ENCODE measurements around the gene TESPA1. TPM values are rescaled to one million over a fixed set of nuclear protein-coding genes. Genes with fewer than 3 reads are reported as not detected.
"Not testable (repeated sequence)": the region's sequence is repeated elsewhere in the genome, so short reads cannot be mapped to it uniquely, and the experiment has no call there.

TESPA1 gene
- total RNA-seq, 2 experiments from 2014 or later: 111 to 112 TPM

DNA sequence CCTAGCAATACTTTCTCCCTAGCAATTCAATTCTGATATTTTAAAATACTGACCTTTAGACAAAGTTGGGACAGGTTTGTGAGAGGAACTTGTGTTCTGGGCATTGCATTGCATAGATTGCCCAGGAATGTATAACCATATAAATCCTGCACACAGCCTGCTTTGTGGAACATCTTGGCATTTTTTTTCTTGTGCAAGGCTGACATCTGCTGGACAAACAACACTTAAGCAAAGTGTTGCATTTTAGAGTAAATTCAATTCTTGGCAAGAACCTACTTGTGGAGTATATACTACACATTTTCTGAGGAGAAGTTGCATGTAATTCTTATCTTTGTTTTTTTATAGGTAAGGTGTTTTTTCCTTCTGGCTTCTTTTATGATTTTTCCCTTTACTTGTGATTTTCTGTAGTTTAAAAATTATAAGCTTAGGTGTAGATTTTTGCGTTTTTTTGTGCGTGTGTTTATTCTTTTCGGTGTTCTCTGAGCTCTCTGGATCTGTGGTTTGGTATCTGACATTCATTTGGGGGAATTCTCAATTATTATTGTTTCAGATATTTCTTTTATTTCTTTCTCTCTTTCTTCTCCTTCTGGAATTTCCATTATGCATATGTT is 26.4 kb downstream of the TESPA1 start:
- CTCF ChIA-PET: interaction anchor here (0.6 to 6.4 kb wide), 18 partner anchors 11 to 256 kb away, joined by 3 to 73 read pairs (median 6); partner anchors contain the start of gene MUCL1
- no peaks in the 10 kb centered on the region for H3K9me3 Mint-ChIP-seq
- peak; percentile 49 for DNase-seq
- POLR2A ChIA-PET: interaction anchor here (0.8 to 4.4 kb wide), 5 partner anchors 21 to 208 kb away, joined by 3 to 24 read pairs (median 3); partner anchors contain the start of gene TESPA1
- peaks cover 73% of the 10 kb centered on the region for H3K4me1 Mint-ChIP-seq
- H3K4me3 Mint-ChIP-seq: no peak overlapping the region
- no peak overlapping the region for H3K27ac Mint-ChIP-seq
- H3K27me3 Mint-ChIP-seq: no peaks in the 10 kb centered on the region
- H3K36me3 Mint-ChIP-seq (ENCODE audit: low read depth): peaks cover 93% of the 10 kb centered on the region

GRCh38 chr12:54956818-54957641 is 27.5 kb downstream of the TESPA1 start:
- Mint-ChIP-seq H3K27me3 (no peaks in the 10 kb centered on the region), H3K4me1 (peaks cover 70% of the 10 kb centered on the region), H3K36me3 (ENCODE audit: low read depth) (peaks cover 93% of the 10 kb centered on the region), H3K27ac (peak overlapping the region; percentile 8), H3K4me3 (no peak overlapping the region), H3K9me3 (no peaks in the 10 kb centered on the region)
- no peak for DNase-seq
- ChIA-PET POLR2A (interaction anchor here (0.7 to 1.8 kb wide), 5 partner anchors 13 to 103 kb away, joined by 3 to 7 read pairs (median 3); partner anchors contain the start of genes MUCL1 and TESPA1), CTCF (interaction anchor here (0.6 to 6.4 kb wide), 11 partner anchors 22 to 298 kb away, joined by 3 to 73 read pairs (median 12); partner anchors contain the start of gene MUCL1)

GRCh38 chr12:54956322-54956721 is 28.2 kb downstream of the TESPA1 start:
- no peak for DNase-seq
- H3K27ac Mint-ChIP-seq: peak overlapping the region; percentile 8
- peaks cover under 1% of the 10 kb centered on the region for H3K9me3 Mint-ChIP-seq
- H3K4me1 Mint-ChIP-seq: peaks cover 67% of the 10 kb centered on the region
- ChIA-PET CTCF (interaction anchor here (0.6 to 6.4 kb wide), 9 partner anchors 21 to 297 kb away, joined by 3 to 73 read pairs (median 15); partner anchors contain the start of gene MUCL1), POLR2A (interaction anchor here (1.3 to 1.8 kb wide), 3 partner anchors 24 to 102 kb away, joined by 3 to 7 read pairs (median 6); partner anchors contain the start of genes MUCL1 and TESPA1)
- no peak overlapping the region for H3K4me3 Mint-ChIP-seq
- H3K36me3 Mint-ChIP-seq (ENCODE audit: low read depth): peaks cover 92% of the 10 kb centered on the region
- H3K27me3 Mint-ChIP-seq: no peaks in the 10 kb centered on the region

DNA sequence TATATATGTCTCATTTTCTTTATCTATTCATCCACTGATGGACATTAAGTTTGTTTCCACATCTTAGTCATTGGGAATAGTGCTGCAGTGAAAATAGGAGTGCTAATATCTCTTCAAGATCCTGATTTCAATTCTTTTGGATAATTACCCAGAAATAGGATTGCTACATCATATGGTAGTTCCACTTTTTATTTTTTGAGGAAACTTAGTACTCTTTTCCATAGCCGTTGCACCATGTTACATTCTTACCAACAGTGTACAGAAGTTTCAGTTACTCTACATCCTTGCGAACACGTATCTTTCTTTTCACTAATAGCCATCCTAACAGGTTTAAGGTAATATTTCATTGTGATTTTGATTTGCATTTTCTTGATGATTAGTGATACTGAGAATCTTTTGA is 29.8 kb downstream of the TESPA1 start:
- H3K27ac Mint-ChIP-seq: peak overlapping the region; percentile 9
- no peak overlapping the region for H3K4me3 Mint-ChIP-seq
- ChIA-PET POLR2A (no interaction called here), CTCF (no interaction called here)
- no peak for DNase-seq
- peaks cover 3% of the 10 kb centered on the region for H3K9me3 Mint-ChIP-seq
- no peaks in the 10 kb centered on the region for H3K27me3 Mint-ChIP-seq
- peaks cover 67% of the 10 kb centered on the region for H3K4me1 Mint-ChIP-seq
- peaks cover 93% of the 10 kb centered on the region for H3K36me3 Mint-ChIP-seq (ENCODE audit: low read depth)

DNA sequence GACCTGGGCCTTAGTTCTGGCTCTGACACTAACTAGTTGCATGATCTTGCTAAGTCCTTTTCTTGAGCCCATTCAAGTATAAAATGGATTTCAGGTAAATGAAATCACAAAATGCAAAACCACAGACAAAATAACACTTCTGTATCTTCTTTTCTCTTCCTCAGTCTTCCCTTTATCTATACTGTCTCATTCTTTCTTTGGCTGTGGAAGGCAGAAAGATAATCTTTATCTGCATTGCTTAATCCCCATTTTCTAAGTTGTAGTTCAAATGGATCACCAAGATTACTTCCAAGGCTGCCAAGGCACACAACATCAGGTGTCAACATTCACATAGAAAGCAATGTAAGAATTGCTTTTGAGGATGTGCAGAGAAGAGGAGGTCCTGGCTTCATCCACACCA is 30.3 kb downstream of the TESPA1 start:
- ChIA-PET POLR2A (no interaction called here), CTCF (no interaction called here)
- Mint-ChIP-seq H3K27ac (no peak overlapping the region), H3K9me3 (peaks cover 3% of the 10 kb centered on the region), H3K27me3 (no peaks in the 10 kb centered on the region), H3K36me3 (ENCODE audit: low read depth) (peaks cover 93% of the 10 kb centered on the region), H3K4me1 (peaks cover 61% of the 10 kb centered on the region), H3K4me3 (no peak overlapping the region)
- DNase-seq: no peak

DNA sequence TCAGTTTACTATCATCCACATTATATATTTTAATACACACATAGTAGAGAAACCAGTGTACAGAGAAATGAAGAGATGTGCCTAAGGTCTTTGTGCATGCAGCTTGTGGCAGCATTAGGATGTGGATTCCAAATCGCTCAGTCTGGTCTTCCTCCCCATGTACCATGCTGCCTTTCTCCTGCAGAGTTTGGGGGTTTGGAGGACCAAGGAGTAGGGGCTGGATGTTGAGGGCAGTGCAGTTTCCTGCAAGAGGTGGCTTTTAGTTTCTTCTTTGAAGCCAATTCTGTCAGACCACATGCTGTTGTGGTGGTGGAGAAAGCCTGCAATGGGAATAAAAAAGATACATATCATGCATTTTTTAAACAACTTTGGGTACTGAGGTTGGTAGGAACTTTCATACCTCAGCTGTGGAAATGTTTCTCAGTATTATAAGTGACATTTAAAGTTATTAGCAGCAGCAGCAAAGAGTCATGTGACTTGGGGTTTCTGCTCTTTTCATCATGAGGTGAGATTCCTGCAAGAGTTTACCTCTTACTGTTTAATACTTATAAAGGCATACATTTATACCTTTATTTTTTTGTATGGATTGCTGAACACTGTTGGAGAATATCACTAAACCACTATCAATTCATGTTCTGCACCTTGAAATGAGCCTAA is 34.4 kb downstream of the TESPA1 start:
- Mint-ChIP-seq H3K9me3 (peaks cover 3% of the 10 kb centered on the region), H3K4me3 (no peak overlapping the region), H3K27me3 (no peaks in the 10 kb centered on the region), H3K36me3 (ENCODE audit: low read depth) (peaks cover 84% of the 10 kb centered on the region), H3K4me1 (peaks cover 23% of the 10 kb centered on the region), H3K27ac (no peak overlapping the region)
- DNase-seq: no peak
- POLR2A ChIA-PET: interaction anchor here (1.4 kb wide), 1 partner anchor 14 kb away, joined by 5 read pairs; no protein-coding TSS in a partner anchor
- CTCF ChIA-PET: no interaction called here

GRCh38 chr12:54949073-54949711 is 35.4 kb downstream of the TESPA1 start:
- Mint-ChIP-seq H3K27ac (no peak overlapping the region), H3K4me1 (peaks cover 18% of the 10 kb centered on the region), H3K4me3 (no peak overlapping the region)

GRCh38 chr12:54948171-54948570 is 36.4 kb downstream of the TESPA1 start:
- Mint-ChIP-seq H3K36me3 (ENCODE audit: low read depth) (peaks cover 64% of the 10 kb centered on the region), H3K27ac (no peak overlapping the region), H3K27me3 (no peaks in the 10 kb centered on the region), H3K4me1 (peaks cover 18% of the 10 kb centered on the region), H3K9me3 (peaks cover 3% of the 10 kb centered on the region), H3K4me3 (no peak overlapping the region)
- DNase-seq: no peak
- POLR2A ChIA-PET: interaction anchor here (0.9 kb wide), 1 partner anchor 32 kb away, joined by 3 read pairs; no protein-coding TSS in a partner anchor
- CTCF ChIA-PET: no interaction called here

More at GRCh38 chr12:54949073-54949711, 35.4 kb downstream of the TESPA1 start:
- CTCF ChIA-PET: no interaction called here
- Mint-ChIP-seq H3K27me3 (no peaks in the 10 kb centered on the region), H3K9me3 (peaks cover 3% of the 10 kb centered on the region), H3K36me3 (ENCODE audit: low read depth) (peaks cover 74% of the 10 kb centered on the region)
- DNase-seq: no peak
- POLR2A ChIA-PET: interaction anchor here (0.6 to 1.4 kb wide), 2 partner anchors 13 to 15 kb away, joined by 3 to 5 read pairs; no protein-coding TSS in a partner anchor

- ChIA-PET POLR2A (no interaction called here), CTCF (no interaction called here)
- no peak overlapping the region for H3K27ac Mint-ChIP-seq
- H3K9me3 Mint-ChIP-seq: no peaks in the 10 kb centered on the region
- H3K4me1 Mint-ChIP-seq: peaks cover 3% of the 10 kb centered on the region
- no peak for DNase-seq
- peaks cover 35% of the 10 kb centered on the region for H3K36me3 Mint-ChIP-seq (ENCODE audit: low read depth)
- no peaks in the 10 kb centered on the region for H3K27me3 Mint-ChIP-seq
- no peak overlapping the region for H3K4me3 Mint-ChIP-seq
Measured at GRCh38 chr12:54945082-54945481, 39.5 kb downstream of the TESPA1 start.

GRCh38 chr12:54943292-54943691 is 41.3 kb downstream of the TESPA1 start:
- not testable (repeated sequence) for H3K4me3 Mint-ChIP-seq, H3K9me3 Mint-ChIP-seq, H3K4me1 Mint-ChIP-seq, DNase-seq, H3K27me3 Mint-ChIP-seq, H3K27ac Mint-ChIP-seq
- peaks cover 24% of the 10 kb centered on the region for H3K36me3 Mint-ChIP-seq (ENCODE audit: low read depth)
- ChIA-PET POLR2A (interaction anchor here (1.0 kb wide), 1 partner anchor 14 kb away, joined by 3 read pairs; no protein-coding TSS in a partner anchor), CTCF (interaction anchor here (1.2 kb wide), 1 partner anchor 15 kb away, joined by 3 read pairs; no protein-coding TSS in a partner anchor)

DNA sequence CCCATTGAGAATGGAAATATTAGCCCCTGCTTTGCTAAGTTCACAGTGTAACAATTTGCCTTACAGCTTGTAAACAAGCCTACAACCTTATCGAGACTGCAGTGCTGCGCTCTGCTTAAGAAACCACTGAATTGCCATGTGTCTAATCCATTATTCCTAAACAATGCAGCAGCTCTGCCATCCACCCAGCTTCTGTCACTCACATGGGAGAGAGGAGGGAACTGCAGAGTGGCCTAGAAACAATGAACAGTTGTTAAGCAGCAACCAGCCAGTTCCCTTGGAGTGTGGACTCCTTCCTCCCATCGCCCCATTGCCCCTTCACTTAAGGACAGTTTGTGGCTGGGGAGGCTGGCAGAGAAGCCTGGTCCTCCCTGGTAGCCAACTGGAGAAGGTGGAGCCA is 42.9 kb downstream of the TESPA1 start:
- peaks cover 11% of the 10 kb centered on the region for H3K9me3 Mint-ChIP-seq
- H3K27ac Mint-ChIP-seq: no peak overlapping the region
- H3K4me3 Mint-ChIP-seq: no peak overlapping the region
- CTCF ChIA-PET: no interaction called here
- POLR2A ChIA-PET: interaction anchor here (1.4 kb wide), 1 partner anchor 43 kb away, joined by 4 read pairs; the partner anchor contains the start of gene TESPA1
- DNase-seq: no peak
- H3K36me3 Mint-ChIP-seq (ENCODE audit: low read depth): peaks cover 23% of the 10 kb centered on the region
- no peaks in the 10 kb centered on the region for H3K27me3 Mint-ChIP-seq
- H3K4me1 Mint-ChIP-seq: peaks cover 4% of the 10 kb centered on the region

GRCh38 chr12:54940727-54941315 is 43.7 kb downstream of the TESPA1 start:
- Mint-ChIP-seq H3K9me3 (peaks cover 14% of the 10 kb centered on the region), H3K36me3 (ENCODE audit: low read depth) (peaks cover 29% of the 10 kb centered on the region), H3K27me3 (no peaks in the 10 kb centered on the region), H3K4me1 (peaks cover 12% of the 10 kb centered on the region), H3K27ac (no peak overlapping the region), H3K4me3 (no peak overlapping the region)
- ChIA-PET CTCF (interaction anchor here (0.7 kb wide), 1 partner anchor 147 kb away, joined by 3 read pairs; no protein-coding TSS in a partner anchor), POLR2A (interaction anchor here (1.4 kb wide), 1 partner anchor 44 kb away, joined by 4 read pairs; the partner anchor contains the start of gene TESPA1)
- DNase-seq: no peak

Data from activated CD4-positive, alpha-beta memory T cell treated with anti-CD3 and anti-CD28 coated beads, Interleukin-2, amount 10 ng/mL, durations not matched to agents 7 days and 5 days (primary cell).